Measurements from ENCODE around the gene FAM200A. TPM values are rescaled to one million over a fixed set of nuclear protein-coding genes. Genes with fewer than 3 reads are reported as not detected.
"Not testable (repeated sequence)": the region's sequence is repeated elsewhere in the genome, so short reads cannot be mapped to it uniquely, and the experiment has no call there.

Gene FAM200A
- total RNA-seq, result 1 to 10 TPM; 3.3 to 3.8 TPM

- H3K9me3 Mint-ChIP-seq, result peaks cover 7% of the 10 kb centered on the region
- peaks cover 32% of the 10 kb centered on the region for H3K4me1 Mint-ChIP-seq (ENCODE audit: low read depth)
- CTCF ChIA-PET, result interaction anchor here (0.8 kb wide), 1 partner anchor 54 kb away, joined by 3 read pairs; no protein-coding TSS in a partner anchor
- peak within 1 kb of the TSS; percentile 87 for H3K27ac Mint-ChIP-seq
- H3K4me3 Mint-ChIP-seq, result peak within 1 kb of the TSS; percentile 88
- peaks cover 32% of the 10 kb centered on the region for H3K36me3 Mint-ChIP-seq (ENCODE audit: low read depth)
- peak; percentile 89 for DNase-seq
- no peaks in the 10 kb centered on the region for H3K27me3 Mint-ChIP-seq (ENCODE audit: low read depth)
- intact Hi-C loops (cut with micrococcal nuclease), result loop anchor here (1.0 to 10.0 kb wide), 3 partner anchors 47 to 463 kb away; partner anchors contain the start of genes ZKSCAN1 and ZNF394
Measured at GRCh38 chr7:99551767-99552463, at the start of gene FAM200A. Gene FAM200A, minus strand, starts transcription at chr7:99552114. Its CDS starts 3,707 bp downstream, at chr7:99548407.

- no peaks in the 10 kb centered on the region for H3K4me1 Mint-ChIP-seq (ENCODE audit: low read depth)
- CTCF ChIA-PET, result no interaction called here
- no peaks in the 10 kb centered on the region for H3K36me3 Mint-ChIP-seq (ENCODE audit: low read depth)
- H3K9me3 Mint-ChIP-seq, result no peaks in the 10 kb centered on the region
- DNase-seq, result no peak
- H3K4me3 Mint-ChIP-seq, result no peak overlapping the region
- H3K27me3 Mint-ChIP-seq (ENCODE audit: low read depth), result no peaks in the 10 kb centered on the region
- H3K27ac Mint-ChIP-seq, result no peak overlapping the region
- intact Hi-C loops (cut with micrococcal nuclease), result no loop called here
Measured at GRCh38 chr7:99599836-99600235, 47.9 kb upstream of the FAM200A start.

GRCh38 chr7:99597762-99598501 is 46.0 kb upstream of the FAM200A start, which contains the start of gene TMEM225B:
Gene TMEM225B, plus strand, starts transcription at chr7:99598267. Its CDS starts 6,122 bp downstream, at chr7:99604389.
- Mint-ChIP-seq H3K4me3 (no peak within 1 kb of the TSS), H3K9me3 (no peaks in the 10 kb centered on the region), H3K36me3 (ENCODE audit: low read depth) (no peaks in the 10 kb centered on the region), H3K4me1 (ENCODE audit: low read depth) (no peaks in the 10 kb centered on the region), H3K27me3 (ENCODE audit: low read depth) (no peaks in the 10 kb centered on the region), H3K27ac (no peak within 1 kb of the TSS)
- DNase-seq, result peak; percentile 35
- intact Hi-C loops (cut with micrococcal nuclease), result no loop called here
- CTCF ChIA-PET, result no interaction called here

GRCh38 chr7:99596408-99596955 is 44.6 kb upstream of the FAM200A start:
- Mint-ChIP-seq H3K36me3 (ENCODE audit: low read depth) (no peaks in the 10 kb centered on the region), H3K4me3 (no peak overlapping the region), H3K27me3 (ENCODE audit: low read depth) (no peaks in the 10 kb centered on the region), H3K4me1 (ENCODE audit: low read depth) (no peaks in the 10 kb centered on the region), H3K27ac (no peak overlapping the region), H3K9me3 (no peaks in the 10 kb centered on the region)
- CTCF ChIA-PET, result no interaction called here
- intact Hi-C loops (cut with micrococcal nuclease), result no loop called here
- no peak for DNase-seq

GRCh38 chr7:99594948-99595745 is 43.2 kb upstream of the FAM200A start:
- Mint-ChIP-seq H3K9me3 (no peaks in the 10 kb centered on the region), H3K27me3 (ENCODE audit: low read depth) (no peaks in the 10 kb centered on the region), H3K27ac (no peak overlapping the region), H3K36me3 (ENCODE audit: low read depth) (no peaks in the 10 kb centered on the region), H3K4me1 (ENCODE audit: low read depth) (no peaks in the 10 kb centered on the region), H3K4me3 (no peak overlapping the region)
- CTCF ChIA-PET, result no interaction called here
- DNase-seq, result no peak
- intact Hi-C loops (cut with micrococcal nuclease), result no loop called here

GRCh38 chr7:99588868-99589267 is 37.0 kb upstream of the FAM200A start:
- no peak overlapping the region for H3K4me3 Mint-ChIP-seq
- H3K36me3 Mint-ChIP-seq (ENCODE audit: low read depth), result no peaks in the 10 kb centered on the region
- no peak for DNase-seq
- no peaks in the 10 kb centered on the region for H3K9me3 Mint-ChIP-seq
- CTCF ChIA-PET, result no interaction called here
- no peaks in the 10 kb centered on the region for H3K4me1 Mint-ChIP-seq (ENCODE audit: low read depth)
- intact Hi-C loops (cut with micrococcal nuclease), result no loop called here
- H3K27me3 Mint-ChIP-seq (ENCODE audit: low read depth), result no peaks in the 10 kb centered on the region
- no peak overlapping the region for H3K27ac Mint-ChIP-seq

- not testable (repeated sequence) for H3K4me1 Mint-ChIP-seq (ENCODE audit: low read depth); H3K27me3 Mint-ChIP-seq (ENCODE audit: low read depth); H3K27ac Mint-ChIP-seq; H3K36me3 Mint-ChIP-seq (ENCODE audit: low read depth); DNase-seq; H3K9me3 Mint-ChIP-seq
- CTCF ChIA-PET, result interaction anchor here (0.7 to 2.0 kb wide), 5 partner anchors 10 to 257 kb away, joined by 3 to 8 read pairs (median 4); partner anchors contain the start of gene ZSCAN25
- intact Hi-C loops (cut with micrococcal nuclease), result loop anchor here (1.0 kb wide), 1 partner anchor 172 kb away; no protein-coding TSS in a partner anchor
- peak overlapping the region; percentile 83 for H3K4me3 Mint-ChIP-seq
Measured at GRCh38 chr7:99580778-99581332, 28.9 kb upstream of the FAM200A start.

GRCh38 chr7:99579956-99580777 is 28.3 kb upstream of the FAM200A start:
- no peaks in the 10 kb centered on the region for H3K36me3 Mint-ChIP-seq (ENCODE audit: low read depth)
- DNase-seq, result peak; percentile 69
- CTCF ChIA-PET, result interaction anchor here (0.7 to 2.0 kb wide), 5 partner anchors 9 to 257 kb away, joined by 3 to 8 read pairs (median 4); partner anchors contain the start of gene ZSCAN25
- H3K9me3 Mint-ChIP-seq, result no peaks in the 10 kb centered on the region
- intact Hi-C loops (cut with micrococcal nuclease), result loop anchor here (1.0 kb wide), 1 partner anchor 171 kb away; no protein-coding TSS in a partner anchor
- no peaks in the 10 kb centered on the region for H3K27me3 Mint-ChIP-seq (ENCODE audit: low read depth)
- peak overlapping the region; percentile 51 for H3K27ac Mint-ChIP-seq
- peaks cover 5% of the 10 kb centered on the region for H3K4me1 Mint-ChIP-seq (ENCODE audit: low read depth)
- H3K4me3 Mint-ChIP-seq, result peak overlapping the region; percentile 83

- intact Hi-C loops (cut with micrococcal nuclease), result no loop called here
- H3K9me3 Mint-ChIP-seq, result no peaks in the 10 kb centered on the region
- no peaks in the 10 kb centered on the region for H3K36me3 Mint-ChIP-seq (ENCODE audit: low read depth)
- H3K27ac Mint-ChIP-seq, result no peak overlapping the region
- peaks cover 5% of the 10 kb centered on the region for H3K4me1 Mint-ChIP-seq (ENCODE audit: low read depth)
- CTCF ChIA-PET, result interaction anchor here (1.2 to 2.0 kb wide), 2 partner anchors 8 to 54 kb away, joined by 4 to 6 read pairs; no protein-coding TSS in a partner anchor
- no peaks in the 10 kb centered on the region for H3K27me3 Mint-ChIP-seq (ENCODE audit: low read depth)
- no peak for DNase-seq
- H3K4me3 Mint-ChIP-seq, result peak overlapping the region; percentile 83
Measured at GRCh38 chr7:99579281-99579955, 27.5 kb upstream of the FAM200A start.

GRCh38 chr7:99576251-99576650 is 24.3 kb upstream of the FAM200A start:
- CTCF ChIA-PET, result no interaction called here
- Mint-ChIP-seq H3K4me1 (ENCODE audit: low read depth) (peaks cover 5% of the 10 kb centered on the region), H3K27me3 (ENCODE audit: low read depth) (no peaks in the 10 kb centered on the region), H3K27ac (no peak overlapping the region), H3K9me3 (no peaks in the 10 kb centered on the region), H3K36me3 (ENCODE audit: low read depth) (peaks cover 26% of the 10 kb centered on the region), H3K4me3 (no peak overlapping the region)
- no peak for DNase-seq
- intact Hi-C loops (cut with micrococcal nuclease), result no loop called here

Data from activated naive CD4-positive, alpha-beta T cell treated with anti-CD3 and anti-CD28 coated beads for 36 hours (primary cell).